ENCODE data around the gene NAV3. TPM values are rescaled to one million over a fixed set of nuclear protein-coding genes. Genes with fewer than 3 reads are reported as not detected.

Gene NAV3
- total RNA-seq, 1 experiment from 2014 or later, result 6.8 TPM

- CTCF ChIA-PET, result no interaction called here
Measured at GRCh38 chr12:77895699-77896098, 65.0 kb downstream of the NAV3 start.

GRCh38 chr12:77907936-77908335 lies 77.2 kb downstream of the NAV3 start:
- Histone ChIP-seq H3F3A (ENCODE audit: low read length, unreplicated experiment) (no peaks in the 10 kb centered on the region), H3K4me3 (ENCODE audit: low read length) (no peak overlapping the region), H3K27me3 (ENCODE audit: low read length) (peaks cover 4% of the 10 kb centered on the region; the same call in 1 of the 2 replicates), H3K79me2 (ENCODE audit: low read length) (no peaks in the 10 kb centered on the region), H3K9ac (ENCODE audit: low read length) (no peak overlapping the region), H2AFZ (ENCODE audit: low read length) (no peak overlapping the region), H3K9me2 (replicated peaks; ENCODE audit: low read length) (no peaks in the 10 kb centered on the region), H3K4me2 (ENCODE audit: low read length) (no peak overlapping the region), H4K20me1 (ENCODE audit: low read length) (no peaks in the 10 kb centered on the region), H3K9me3 (ENCODE audit: low read length) (no peaks in the 10 kb centered on the region), H3K4me1 (ENCODE audit: insufficient read depth, low read length) (no peaks in the 10 kb centered on the region), H3K27ac (ENCODE audit: low read length) (no peak overlapping the region), H3K36me3 (ENCODE audit: low read depth, low read length) (no peaks in the 10 kb centered on the region)
- TF ChIP-seq EZH2phosphoT487 (IDR thresholded peaks at IDR 0.05; ENCODE audit: borderline replicate concordance, low read length), result no peak
- TF ChIP-seq CTCF (conservative IDR thresholded peaks at IDR 0.05; ENCODE audit: low read depth, low read length), result no peak
- no peak for TF ChIP-seq EZH2 (IDR thresholded peaks at IDR 0.05; ENCODE audit: low read length, unreplicated experiment)
- CTCF ChIA-PET, result no interaction called here
- DNase-seq, result no peak
- POLR2A ChIA-PET (ENCODE audit: unreplicated experiment), result no interaction called here
- intact Hi-C loops (cut with micrococcal nuclease), result no loop called here
- ATAC-seq, result no peak
- no TSS peak for BruUV-seq (replicated peaks)

More at GRCh38 chr12:77895699-77896098, 65.0 kb downstream of the NAV3 start:
- no peak for TF ChIP-seq EZH2 (IDR thresholded peaks at IDR 0.05; ENCODE audit: low read length, unreplicated experiment)
- TF ChIP-seq CTCF (conservative IDR thresholded peaks at IDR 0.05; ENCODE audit: low read depth, low read length), result no peak
- no peak for TF ChIP-seq EZH2phosphoT487 (IDR thresholded peaks at IDR 0.05; ENCODE audit: borderline replicate concordance, low read length)
- H3F3A ChIP-seq (ENCODE audit: low read length, unreplicated experiment), result no peaks in the 10 kb centered on the region
- ATAC-seq (no peak), DNase-seq (no peak)
- POLR2A ChIA-PET (ENCODE audit: unreplicated experiment), result no interaction called here
- H2AFZ ChIP-seq (ENCODE audit: low read length), result no peak overlapping the region
- BruUV-seq (replicated peaks), result no TSS peak
- peaks cover 4% of the 10 kb centered on the region; the same call in 1 of the 2 replicates for H3K27me3 ChIP-seq (ENCODE audit: low read length)
- no peaks in the 10 kb centered on the region for H3K9me2 ChIP-seq (replicated peaks; ENCODE audit: low read length)
- no peaks in the 10 kb centered on the region for H3K36me3 ChIP-seq (ENCODE audit: low read depth, low read length)
- peaks cover 6% of the 10 kb centered on the region; the same call in 1 of the 2 replicates for H3K4me1 ChIP-seq (ENCODE audit: insufficient read depth, low read length)
- no peaks in the 10 kb centered on the region for H3K9me3 ChIP-seq (ENCODE audit: low read length)
- no peaks in the 10 kb centered on the region for H4K20me1 ChIP-seq (ENCODE audit: low read length)
- intact Hi-C loops (cut with micrococcal nuclease), result no loop called here
- H3K4me2 ChIP-seq (ENCODE audit: low read length), result no peak overlapping the region
- no peak overlapping the region for H3K27ac ChIP-seq (ENCODE audit: low read length)
- H3K9ac ChIP-seq (ENCODE audit: low read length), result no peak overlapping the region
- no peaks in the 10 kb centered on the region for H3K79me2 ChIP-seq (ENCODE audit: low read length)
- H3K4me3 ChIP-seq (ENCODE audit: low read length), result no peak overlapping the region

GRCh38 chr12:77914081-77914488 lies 83.4 kb downstream of the NAV3 start:
- TF ChIP-seq CTCF (conservative IDR thresholded peaks at IDR 0.05; ENCODE audit: low read depth, low read length), result no peak
- no peak for TF ChIP-seq EZH2phosphoT487 (IDR thresholded peaks at IDR 0.05; ENCODE audit: borderline replicate concordance, low read length)
- no peak for TF ChIP-seq EZH2 (IDR thresholded peaks at IDR 0.05; ENCODE audit: low read length, unreplicated experiment)
- H3K79me2 ChIP-seq (ENCODE audit: low read length), result no peaks in the 10 kb centered on the region
- DNase-seq, result no peak
- H3K27me3 ChIP-seq (ENCODE audit: low read length), result peaks cover 11% of the 10 kb centered on the region; the same call in 1 of the 2 replicates
- H3F3A ChIP-seq (ENCODE audit: low read length, unreplicated experiment), result no peaks in the 10 kb centered on the region
- ChIA-PET CTCF (interaction anchor here (0.7 kb wide), 1 partner anchor 710 kb away, joined by 7 read pairs; no protein-coding TSS in a partner anchor), POLR2A (ENCODE audit: unreplicated experiment) (no interaction called here)
- H3K27ac ChIP-seq (ENCODE audit: low read length), result no peak overlapping the region
- no peaks in the 10 kb centered on the region for H3K9me2 ChIP-seq (replicated peaks; ENCODE audit: low read length)
- H3K36me3 ChIP-seq (ENCODE audit: low read depth, low read length), result no peaks in the 10 kb centered on the region
- H2AFZ ChIP-seq (ENCODE audit: low read length), result no peak overlapping the region
- intact Hi-C loops (cut with micrococcal nuclease), result loop anchor here (5.0 kb wide), 1 partner anchor 52 kb away; no protein-coding TSS in a partner anchor
- no peaks in the 10 kb centered on the region for H3K4me1 ChIP-seq (ENCODE audit: insufficient read depth, low read length)
- H4K20me1 ChIP-seq (ENCODE audit: low read length), result no peaks in the 10 kb centered on the region
- H3K4me3 ChIP-seq (ENCODE audit: low read length), result no peak overlapping the region
- no peak for ATAC-seq
- H3K9ac ChIP-seq (ENCODE audit: low read length), result no peak overlapping the region
- BruUV-seq (replicated peaks), result no TSS peak
- H3K9me3 ChIP-seq (ENCODE audit: low read length), result no peaks in the 10 kb centered on the region
- H3K4me2 ChIP-seq (ENCODE audit: low read length), result no peak overlapping the region

Measured in PC-3 (cell line).